Measurements from ENCODE around the gene TASL.

The TASL gene

DNA sequence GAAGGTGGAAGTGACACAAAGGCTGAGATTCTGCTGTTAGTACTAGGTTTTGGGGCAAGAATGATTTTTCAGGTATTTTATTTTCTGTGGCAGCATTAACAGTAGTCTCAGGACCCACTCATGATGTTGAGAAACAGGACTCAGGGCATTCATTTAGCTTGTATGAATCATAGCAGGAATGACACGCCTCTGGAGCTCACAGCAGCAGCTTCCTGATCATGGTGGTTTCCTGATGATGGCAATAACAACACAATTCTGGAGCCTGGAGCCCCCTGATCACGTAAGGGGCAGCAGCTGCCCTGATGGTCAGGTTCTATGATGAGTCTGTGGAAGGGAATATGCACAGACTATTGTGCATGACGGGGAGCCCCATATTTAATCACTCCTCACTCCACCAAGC, 47.0 kb downstream of the TASL start:
- Histone ChIP-seq H3K4me1 (ENCODE audit: control insufficient read depth, insufficient read depth, low read length) (no peaks in the 10 kb centered on the region), H3K4me3 (ENCODE audit: low read depth, low read length) (no peak overlapping the region), H3K36me3 (ENCODE audit: control insufficient read depth in 2 of 2, insufficient read depth in 1 of 2, low read length in 2 of 2) (no peaks in the 10 kb centered on the region), H3K27ac (ENCODE audit: extremely low read depth, low read depth, low read length) (no peak overlapping the region), H3K9me3 (ENCODE audit: control insufficient read depth, insufficient read depth, low read depth, low read length) (no peaks in the 10 kb centered on the region)
- CTCF ChIA-PET: interaction anchor here (1.5 kb wide), 1 partner anchor 17 kb away, joined by 3 read pairs; no protein-coding TSS in a partner anchor
- TF ChIP-seq ZFP37 (tag by site-specific recombination; IDR thresholded peaks at IDR 0.05) (no peak), ZNF785 (tag by site-specific recombination; IDR thresholded peaks at IDR 0.05) (no peak), ZNF138 (tag by site-specific recombination; IDR thresholded peaks at IDR 0.05; ENCODE audit: borderline replicate concordance) (no peak), KLF9 (tag by site-specific recombination; IDR thresholded peaks at IDR 0.05; ENCODE audit: low read depth) (no peak), HOXC10 (CRISPR knock-in tag; IDR thresholded peaks at IDR 0.05) (no peak), ZNF404 (tag by site-specific recombination; IDR thresholded peaks at IDR 0.05) (no peak), ZBTB17 (tag by site-specific recombination; IDR thresholded peaks at IDR 0.05) (no peak), ZNF146 (tag by site-specific recombination; IDR thresholded peaks at IDR 0.05) (no peak), ZNF211 (tag by site-specific recombination; IDR thresholded peaks at IDR 0.05; ENCODE audit: low read depth) (no peak), ZNF610 (tag by site-specific recombination; IDR thresholded peaks at IDR 0.05; ENCODE audit: borderline replicate concordance) (no peak), ZNF433 (tag by site-specific recombination; IDR thresholded peaks at IDR 0.05; ENCODE audit: low read depth) (no peak), ZNF555 (tag by site-specific recombination; conservative IDR thresholded peaks at IDR 0.05) (no peak), ZNF354C (tag by site-specific recombination; IDR thresholded peaks at IDR 0.05; ENCODE audit: borderline replicate concordance, low read depth) (no peak), ZNF48 (tag by site-specific recombination; IDR thresholded peaks at IDR 0.05) (no peak), ZBTB21 (tag by site-specific recombination; IDR thresholded peaks at IDR 0.05) (no peak), ZNF24 (tag by site-specific recombination; IDR thresholded peaks at IDR 0.05) (no peak)
- TF ChIP-seq, protein P1, sequence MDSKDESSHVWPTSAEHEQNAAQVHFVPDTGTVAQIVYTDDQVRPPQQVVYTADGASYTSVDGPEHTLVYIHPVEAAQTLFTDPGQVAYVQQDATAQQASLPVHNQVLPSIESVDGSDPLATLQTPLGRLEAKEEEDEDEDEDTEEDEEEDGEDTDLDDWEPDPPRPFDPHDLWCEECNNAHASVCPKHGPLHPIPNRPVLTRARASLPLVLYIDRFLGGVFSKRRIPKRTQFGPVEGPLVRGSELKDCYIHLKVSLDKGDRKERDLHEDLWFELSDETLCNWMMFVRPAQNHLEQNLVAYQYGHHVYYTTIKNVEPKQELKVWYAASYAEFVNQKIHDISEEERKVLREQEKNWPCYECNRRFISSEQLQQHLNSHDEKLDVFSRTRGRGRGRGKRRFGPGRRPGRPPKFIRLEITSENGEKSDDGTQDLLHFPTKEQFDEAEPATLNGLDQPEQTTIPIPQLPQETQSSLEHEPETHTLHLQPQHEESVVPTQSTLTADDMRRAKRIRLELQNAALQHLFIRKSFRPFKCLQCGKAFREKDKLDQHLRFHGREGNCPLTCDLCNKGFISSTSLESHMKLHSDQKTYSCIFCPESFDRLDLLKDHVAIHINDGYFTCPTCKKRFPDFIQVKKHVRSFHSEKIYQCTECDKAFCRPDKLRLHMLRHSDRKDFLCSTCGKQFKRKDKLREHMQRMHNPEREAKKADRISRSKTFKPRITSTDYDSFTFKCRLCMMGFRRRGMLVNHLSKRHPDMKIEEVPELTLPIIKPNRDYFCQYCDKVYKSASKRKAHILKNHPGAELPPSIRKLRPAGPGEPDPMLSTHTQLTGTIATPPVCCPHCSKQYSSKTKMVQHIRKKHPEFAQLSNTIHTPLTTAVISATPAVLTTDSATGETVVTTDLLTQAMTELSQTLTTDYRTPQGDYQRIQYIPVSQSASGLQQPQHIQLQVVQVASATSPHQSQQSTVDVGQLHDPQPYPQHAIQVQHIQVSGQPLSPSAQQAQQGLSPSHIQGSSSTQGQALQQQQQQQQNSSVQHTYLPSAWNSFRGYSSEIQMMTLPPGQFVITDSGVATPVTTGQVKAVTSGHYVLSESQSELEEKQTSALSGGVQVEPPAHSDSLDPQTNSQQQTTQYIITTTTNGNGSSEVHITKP (tag by site-specific recombination; IDR thresholded peaks at IDR 0.05): no peak
- TF ChIP-seq, protein P2, sequence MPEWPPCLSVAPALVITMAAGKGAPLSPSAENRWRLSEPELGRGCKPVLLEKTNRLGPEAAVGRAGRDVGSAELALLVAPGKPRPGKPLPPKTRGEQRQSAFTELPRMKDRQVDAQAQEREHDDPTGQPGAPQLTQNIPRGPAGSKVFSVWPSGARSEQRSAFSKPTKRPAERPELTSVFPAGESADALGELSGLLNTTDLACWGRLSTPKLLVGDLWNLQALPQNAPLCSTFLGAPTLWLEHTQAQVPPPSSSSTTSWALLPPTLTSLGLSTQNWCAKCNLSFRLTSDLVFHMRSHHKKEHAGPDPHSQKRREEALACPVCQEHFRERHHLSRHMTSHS (tag by site-specific recombination; IDR thresholded peaks at IDR 0.05): no peak
- POLR2A ChIA-PET: no interaction called here

DNA sequence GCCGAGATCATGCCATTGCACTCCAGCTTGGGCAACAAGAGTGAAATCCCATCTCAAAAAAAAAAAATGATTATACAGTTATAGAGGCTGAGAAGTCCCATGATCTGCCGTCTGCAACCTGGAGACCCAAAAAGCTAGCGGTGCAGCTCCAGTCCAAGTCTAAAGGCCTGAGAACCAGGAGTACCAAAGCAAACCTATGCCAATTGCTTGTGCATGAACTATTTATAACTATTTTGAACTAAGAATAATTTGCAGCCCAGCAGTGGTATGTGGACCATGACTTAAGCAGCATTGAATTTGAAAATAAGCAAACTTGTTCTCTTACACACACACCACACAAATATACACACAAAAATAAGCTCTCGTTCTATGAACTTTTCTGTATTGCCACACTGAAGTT, 51.8 kb downstream of the TASL start:
- ChIA-PET POLR2A (no interaction called here), CTCF (interaction anchor here (0.7 to 1.6 kb wide), 3 partner anchors 12 to 71 kb away, joined by 3 to 5 read pairs (median 4); no protein-coding TSS in a partner anchor)
- no peaks in the 10 kb centered on the region for H3K9me3 ChIP-seq (ENCODE audit: control insufficient read depth, insufficient read depth, low read depth, low read length)
- no peaks in the 10 kb centered on the region for H3K4me1 ChIP-seq (ENCODE audit: control insufficient read depth, insufficient read depth, low read length)
- H3K27ac ChIP-seq (ENCODE audit: extremely low read depth, low read depth, low read length): no peak overlapping the region
- no peaks in the 10 kb centered on the region for H3K36me3 ChIP-seq (ENCODE audit: control insufficient read depth in 2 of 2, insufficient read depth in 1 of 2, low read length in 2 of 2)
- H3K4me3 ChIP-seq (ENCODE audit: low read depth, low read length): no peak overlapping the region
- TF ChIP-seq ZNF600 (tag by site-specific recombination; IDR thresholded peaks at IDR 0.05): no peak
- TF ChIP-seq ZNF416 (tag by site-specific recombination; IDR thresholded peaks at IDR 0.05): no peak
- no peak for TF ChIP-seq ZNF548 (tag by site-specific recombination; IDR thresholded peaks at IDR 0.05)
- TF ChIP-seq, protein P3, sequence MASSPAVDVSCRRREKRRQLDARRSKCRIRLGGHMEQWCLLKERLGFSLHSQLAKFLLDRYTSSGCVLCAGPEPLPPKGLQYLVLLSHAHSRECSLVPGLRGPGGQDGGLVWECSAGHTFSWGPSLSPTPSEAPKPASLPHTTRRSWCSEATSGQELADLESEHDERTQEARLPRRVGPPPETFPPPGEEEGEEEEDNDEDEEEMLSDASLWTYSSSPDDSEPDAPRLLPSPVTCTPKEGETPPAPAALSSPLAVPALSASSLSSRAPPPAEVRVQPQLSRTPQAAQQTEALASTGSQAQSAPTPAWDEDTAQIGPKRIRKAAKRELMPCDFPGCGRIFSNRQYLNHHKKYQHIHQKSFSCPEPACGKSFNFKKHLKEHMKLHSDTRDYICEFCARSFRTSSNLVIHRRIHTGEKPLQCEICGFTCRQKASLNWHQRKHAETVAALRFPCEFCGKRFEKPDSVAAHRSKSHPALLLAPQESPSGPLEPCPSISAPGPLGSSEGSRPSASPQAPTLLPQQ (tag by site-specific recombination; IDR thresholded peaks at IDR 0.05): no peak
- no peak for TF ChIP-seq ZNF830 (tag by site-specific recombination; IDR thresholded peaks at IDR 0.05; ENCODE audit: low read depth)
- TF ChIP-seq KLF1 (tag by site-specific recombination; IDR thresholded peaks at IDR 0.05): no peak
- TF ChIP-seq, protein P4, sequence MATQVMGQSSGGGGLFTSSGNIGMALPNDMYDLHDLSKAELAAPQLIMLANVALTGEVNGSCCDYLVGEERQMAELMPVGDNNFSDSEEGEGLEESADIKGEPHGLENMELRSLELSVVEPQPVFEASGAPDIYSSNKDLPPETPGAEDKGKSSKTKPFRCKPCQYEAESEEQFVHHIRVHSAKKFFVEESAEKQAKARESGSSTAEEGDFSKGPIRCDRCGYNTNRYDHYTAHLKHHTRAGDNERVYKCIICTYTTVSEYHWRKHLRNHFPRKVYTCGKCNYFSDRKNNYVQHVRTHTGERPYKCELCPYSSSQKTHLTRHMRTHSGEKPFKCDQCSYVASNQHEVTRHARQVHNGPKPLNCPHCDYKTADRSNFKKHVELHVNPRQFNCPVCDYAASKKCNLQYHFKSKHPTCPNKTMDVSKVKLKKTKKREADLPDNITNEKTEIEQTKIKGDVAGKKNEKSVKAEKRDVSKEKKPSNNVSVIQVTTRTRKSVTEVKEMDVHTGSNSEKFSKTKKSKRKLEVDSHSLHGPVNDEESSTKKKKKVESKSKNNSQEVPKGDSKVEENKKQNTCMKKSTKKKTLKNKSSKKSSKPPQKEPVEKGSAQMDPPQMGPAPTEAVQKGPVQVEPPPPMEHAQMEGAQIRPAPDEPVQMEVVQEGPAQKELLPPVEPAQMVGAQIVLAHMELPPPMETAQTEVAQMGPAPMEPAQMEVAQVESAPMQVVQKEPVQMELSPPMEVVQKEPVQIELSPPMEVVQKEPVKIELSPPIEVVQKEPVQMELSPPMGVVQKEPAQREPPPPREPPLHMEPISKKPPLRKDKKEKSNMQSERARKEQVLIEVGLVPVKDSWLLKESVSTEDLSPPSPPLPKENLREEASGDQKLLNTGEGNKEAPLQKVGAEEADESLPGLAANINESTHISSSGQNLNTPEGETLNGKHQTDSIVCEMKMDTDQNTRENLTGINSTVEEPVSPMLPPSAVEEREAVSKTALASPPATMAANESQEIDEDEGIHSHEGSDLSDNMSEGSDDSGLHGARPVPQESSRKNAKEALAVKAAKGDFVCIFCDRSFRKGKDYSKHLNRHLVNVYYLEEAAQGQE (tag by site-specific recombination; IDR thresholded peaks at IDR 0.05): no peak
- TF ChIP-seq, protein P5, sequence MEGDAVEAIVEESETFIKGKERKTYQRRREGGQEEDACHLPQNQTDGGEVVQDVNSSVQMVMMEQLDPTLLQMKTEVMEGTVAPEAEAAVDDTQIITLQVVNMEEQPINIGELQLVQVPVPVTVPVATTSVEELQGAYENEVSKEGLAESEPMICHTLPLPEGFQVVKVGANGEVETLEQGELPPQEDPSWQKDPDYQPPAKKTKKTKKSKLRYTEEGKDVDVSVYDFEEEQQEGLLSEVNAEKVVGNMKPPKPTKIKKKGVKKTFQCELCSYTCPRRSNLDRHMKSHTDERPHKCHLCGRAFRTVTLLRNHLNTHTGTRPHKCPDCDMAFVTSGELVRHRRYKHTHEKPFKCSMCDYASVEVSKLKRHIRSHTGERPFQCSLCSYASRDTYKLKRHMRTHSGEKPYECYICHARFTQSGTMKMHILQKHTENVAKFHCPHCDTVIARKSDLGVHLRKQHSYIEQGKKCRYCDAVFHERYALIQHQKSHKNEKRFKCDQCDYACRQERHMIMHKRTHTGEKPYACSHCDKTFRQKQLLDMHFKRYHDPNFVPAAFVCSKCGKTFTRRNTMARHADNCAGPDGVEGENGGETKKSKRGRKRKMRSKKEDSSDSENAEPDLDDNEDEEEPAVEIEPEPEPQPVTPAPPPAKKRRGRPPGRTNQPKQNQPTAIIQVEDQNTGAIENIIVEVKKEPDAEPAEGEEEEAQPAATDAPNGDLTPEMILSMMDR (tag by site-specific recombination; IDR thresholded peaks at IDR 0.05): no peak

All from HEK293 (cell line).